Endothelial cell of hepatic sinusoid (primary cell): ENCODE data around the gene STRN4.

ENCODE experiments used
- in situ Hi-C: cut with HindIII; loops from 2 replicates; pipeline ENCODE4 v1.10.0; 2017; ENCODE audit warnings: low sequenced_read_pairs

The STRN4 gene

GRCh38 chr19:46728208-46728607, 18.0 kb downstream of the STRN4 start:
- in situ Hi-C loops = no loop called here

DNA sequence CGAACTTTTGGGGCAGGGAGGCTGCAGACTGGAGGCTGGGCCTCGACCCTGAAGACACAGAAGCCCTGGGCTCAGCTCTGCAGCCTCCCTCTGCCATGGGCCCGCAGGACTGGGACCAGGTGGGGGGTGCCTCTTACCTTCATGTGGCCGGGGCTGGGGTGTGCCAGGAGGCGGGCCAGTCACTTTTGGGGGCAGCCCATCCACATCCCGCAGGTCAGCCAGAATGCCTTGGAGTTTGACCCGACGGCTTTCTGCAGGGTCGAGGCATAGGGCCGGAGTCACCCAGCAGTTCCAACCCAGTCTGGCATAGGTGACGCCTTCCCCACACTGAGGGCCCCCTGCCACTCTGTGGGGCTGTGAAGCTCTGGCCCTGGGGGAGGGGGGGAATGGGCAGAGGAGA, 18.5 kb downstream of the STRN4 start:
- in situ Hi-C loops = no loop called here

GRCh38 chr19:46726971-46727501, 19.2 kb downstream of the STRN4 start:
- in situ Hi-C loops = no loop called here

GRCh38 chr19:46726551-46726950, 19.7 kb downstream of the STRN4 start:
- in situ Hi-C loops = no loop called here

- in situ Hi-C loops = no loop called here
Measured at GRCh38 chr19:46725859-46726393, 20.3 kb downstream of the STRN4 start.

GRCh38 chr19:46725036-46725820, 21.0 kb downstream of the STRN4 start:
- in situ Hi-C loops = no loop called here

DNA sequence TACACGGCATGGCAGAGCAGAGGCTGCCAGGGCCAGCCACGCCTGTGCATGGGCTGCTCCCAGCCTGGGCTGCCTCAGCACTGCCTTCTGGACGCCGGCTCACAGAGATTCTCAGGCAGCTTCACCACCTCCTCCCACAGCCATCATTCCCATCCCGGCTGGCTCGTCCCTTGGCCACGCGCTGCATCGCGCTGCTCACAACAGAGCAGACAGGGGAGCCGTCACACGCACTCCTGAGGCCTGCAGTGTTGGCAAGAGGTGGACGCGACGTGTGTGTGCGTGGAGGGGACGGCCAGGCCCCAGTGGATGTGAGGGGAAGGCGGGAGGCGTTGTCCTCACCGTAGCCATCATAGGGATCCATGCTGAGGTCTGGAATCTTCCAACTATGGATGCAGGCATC, 21.8 kb downstream of the STRN4 start:
- in situ Hi-C loops = no loop called here

DNA sequence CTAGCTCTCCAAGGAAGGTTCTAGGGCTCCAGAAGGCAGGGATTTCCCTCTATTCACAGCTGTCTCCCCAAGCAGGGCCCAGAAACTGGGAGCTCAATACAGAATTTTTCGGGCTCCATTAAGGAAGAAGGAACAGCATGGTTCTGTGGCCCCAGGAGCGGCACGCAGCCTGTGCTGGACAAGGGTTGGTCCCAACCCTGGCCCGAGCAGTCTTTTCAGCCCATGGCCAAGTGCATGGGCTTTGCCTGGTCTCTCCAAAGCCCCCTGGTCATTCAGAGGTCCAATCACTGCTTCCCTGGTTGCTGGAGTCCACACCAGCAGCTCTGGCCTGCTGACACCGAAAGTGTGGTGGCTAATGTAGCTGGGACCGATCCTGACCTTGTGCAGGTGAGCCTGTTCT, 22.8 kb downstream of the STRN4 start:
- in situ Hi-C loops = no loop called here

- in situ Hi-C loops = no loop called here
Measured at GRCh38 chr19:46723023-46723461, 23.2 kb downstream of the STRN4 start.

DNA sequence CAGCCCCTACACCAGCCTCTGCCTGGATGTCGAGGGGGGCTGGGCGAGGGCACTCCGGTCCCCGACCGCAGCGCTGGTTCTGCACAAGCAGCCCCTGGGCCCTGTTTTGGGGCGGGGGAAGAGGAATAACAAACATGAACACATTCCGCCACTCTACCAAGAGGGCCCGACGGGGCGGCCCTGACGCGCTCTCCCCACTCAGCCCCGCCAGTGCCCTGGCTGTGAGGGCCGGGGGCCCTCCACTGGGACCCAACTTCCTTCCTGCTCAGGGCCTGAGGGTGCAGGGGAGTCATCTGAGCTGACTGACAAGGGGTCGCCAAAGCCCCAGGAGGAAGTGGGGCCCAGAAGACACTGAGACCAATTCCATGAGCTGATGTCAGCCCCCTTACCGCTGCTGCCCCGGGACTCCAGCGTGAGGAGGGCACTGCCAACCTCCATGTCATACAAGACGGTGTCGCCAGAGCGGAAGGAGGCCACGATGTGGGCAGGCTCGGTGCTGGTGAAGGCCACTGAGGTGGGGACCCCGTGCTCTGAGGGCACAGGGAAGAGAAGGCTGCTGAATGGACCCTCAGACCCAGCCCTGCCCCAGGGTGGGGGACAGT, 23.7 kb downstream of the STRN4 start:
- in situ Hi-C loops = no loop called here

- in situ Hi-C loops = no loop called here
Measured at GRCh38 chr19:46722004-46722380, 24.3 kb downstream of the STRN4 start.

DNA sequence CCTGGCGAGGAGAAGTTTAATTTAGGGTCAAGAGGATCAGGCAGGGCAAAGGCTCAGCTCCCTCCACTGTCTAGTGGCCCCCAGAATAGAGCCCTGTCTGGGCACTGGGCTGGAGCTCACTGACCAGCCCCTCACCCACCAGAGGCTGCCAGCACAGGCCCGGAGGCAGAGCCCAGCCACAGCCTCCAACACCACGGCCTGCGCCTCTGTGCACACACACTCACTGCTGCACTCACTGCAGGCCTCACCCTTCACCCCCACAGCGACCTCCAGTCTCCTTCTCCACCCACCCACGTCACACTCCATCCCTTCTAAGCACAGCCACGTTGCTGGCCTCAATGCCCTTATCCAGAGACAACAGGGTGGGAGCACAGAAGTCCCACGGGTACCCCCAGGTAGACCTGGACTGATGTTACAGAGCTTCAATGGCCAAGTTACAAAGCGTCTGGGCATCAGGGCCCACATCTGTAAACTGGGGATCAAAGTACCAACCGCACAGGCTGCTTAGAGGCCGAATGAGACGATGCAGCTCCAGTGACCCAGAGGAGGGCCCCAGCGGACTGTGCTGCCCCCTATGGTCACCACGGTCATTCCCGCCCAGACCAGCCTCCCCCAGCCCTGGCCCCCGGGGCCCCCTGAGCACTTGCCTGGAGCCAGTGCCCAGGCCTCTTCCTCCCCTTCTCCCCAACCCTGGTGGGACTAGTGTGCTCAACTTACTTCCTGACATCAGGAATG, 24.8 kb downstream of the STRN4 start:
- in situ Hi-C loops = no loop called here

GRCh38 chr19:46720503-46721239, 25.6 kb downstream of the STRN4 start:
- in situ Hi-C loops = no loop called here

DNA sequence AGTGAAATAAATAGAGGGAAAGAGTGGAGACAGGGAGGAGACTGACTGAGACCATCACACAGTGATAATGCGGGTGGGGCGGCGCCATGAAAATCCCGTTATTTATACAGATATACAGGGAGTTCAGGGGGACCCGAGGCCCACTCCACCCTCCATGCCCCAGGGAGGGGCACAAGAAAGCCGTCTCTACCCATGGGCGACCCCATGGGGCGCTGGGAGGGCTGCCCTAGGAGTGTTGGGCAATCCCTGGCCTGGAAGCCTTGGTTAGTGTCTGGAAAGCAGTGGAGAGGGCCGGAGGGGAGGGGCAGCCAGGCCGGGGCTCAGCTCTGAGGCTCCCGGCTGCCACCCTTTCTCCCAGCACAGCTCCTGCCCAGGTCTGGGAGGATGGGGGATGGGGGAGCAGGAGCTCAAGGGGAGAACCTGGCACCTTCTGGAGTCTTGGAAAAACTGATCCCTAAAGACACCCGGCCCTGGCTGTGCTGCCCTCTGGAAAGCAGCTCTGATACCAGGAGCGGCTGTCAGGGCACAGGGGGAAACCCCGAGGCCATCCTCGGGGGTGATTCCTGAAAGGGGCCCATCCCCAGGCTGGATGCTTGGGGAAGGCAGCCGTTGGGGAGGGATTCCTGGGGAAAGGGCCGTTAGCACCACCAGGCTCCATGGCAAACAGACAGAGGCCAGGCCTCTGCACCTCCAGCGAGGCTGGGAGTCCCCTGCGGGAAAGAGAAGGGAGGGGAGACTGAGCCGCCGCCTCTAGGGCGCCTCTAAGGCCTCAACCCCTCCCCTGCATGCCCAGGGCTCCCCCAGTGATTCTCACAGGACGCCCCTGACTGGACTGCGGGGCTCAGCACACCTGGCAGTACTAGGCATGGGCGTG, 26.4 kb downstream of the STRN4 start:
- in situ Hi-C loops = no loop called here

DNA sequence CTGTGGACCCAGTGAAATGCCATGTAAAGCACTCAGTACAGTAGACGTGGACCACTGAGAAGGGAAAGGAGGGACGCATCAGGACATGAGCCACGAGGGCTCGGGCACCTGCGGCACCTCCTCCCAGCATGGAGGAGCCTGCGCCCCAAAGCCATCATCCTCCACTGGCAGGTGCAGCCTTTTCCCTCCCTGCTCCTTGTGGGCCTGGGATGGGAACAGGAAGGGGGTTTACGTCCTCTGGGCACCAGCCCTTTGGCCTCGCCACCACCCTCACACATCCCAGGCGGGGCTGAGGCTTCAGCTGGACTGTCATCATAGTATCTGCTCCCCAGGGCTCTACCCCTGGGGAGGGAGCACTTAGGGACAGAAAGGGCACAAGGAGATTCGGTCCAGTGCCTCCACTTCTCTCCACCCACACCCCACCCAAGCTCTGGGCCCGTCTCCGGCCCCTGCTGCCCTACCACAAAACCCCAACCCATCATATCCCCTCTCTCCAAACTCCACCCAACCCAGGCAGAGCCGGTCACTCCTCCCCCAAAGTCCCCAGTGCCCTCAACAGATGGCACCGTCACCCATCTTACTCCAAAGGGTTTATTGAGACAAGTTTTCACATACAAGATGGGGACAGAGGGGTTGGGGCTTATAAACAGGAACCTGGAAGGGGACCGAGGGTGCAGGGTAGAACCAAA, 27.2 kb downstream of the STRN4 start:
- in situ Hi-C loops = no loop called here

DNA sequence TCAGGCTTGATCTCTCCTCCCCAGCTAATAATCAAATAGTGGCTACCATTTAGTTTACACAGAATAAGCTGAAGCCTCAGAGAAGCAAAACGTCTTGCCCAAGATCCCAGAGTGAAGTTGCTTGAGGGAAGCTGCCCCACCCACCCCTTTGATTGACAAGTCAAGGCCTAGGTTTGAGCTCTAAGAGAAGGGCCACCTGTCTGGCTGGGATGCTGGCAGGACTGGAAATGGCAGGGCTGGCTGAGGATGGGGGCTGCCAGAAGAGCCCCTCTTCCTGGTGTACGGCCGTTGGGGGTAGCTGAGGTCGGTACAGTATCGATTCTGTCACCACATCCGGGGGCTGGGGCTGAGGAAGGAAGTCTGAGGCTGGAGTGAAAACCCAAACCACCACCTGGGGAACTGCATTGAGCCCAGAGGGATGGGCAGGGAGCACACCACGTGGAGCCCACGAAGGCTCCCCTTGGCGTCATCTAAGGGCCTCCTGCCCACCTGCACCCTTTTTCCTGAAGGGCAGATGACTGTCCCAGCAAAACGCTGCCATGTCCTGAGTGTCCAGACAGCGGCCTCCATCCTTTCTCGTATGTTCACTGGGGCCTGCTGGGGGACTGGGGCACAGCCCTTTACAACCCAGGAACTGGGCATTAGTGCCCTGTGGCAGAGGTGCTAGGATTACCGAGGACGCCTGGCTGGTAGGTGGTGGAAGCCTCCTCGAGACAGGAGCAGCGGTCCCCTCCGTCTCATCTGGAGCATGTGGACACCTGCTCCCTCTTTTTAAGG, 27.9 kb downstream of the STRN4 start:
- in situ Hi-C loops = no loop called here

GRCh38 chr19:46717716-46718143, 28.5 kb downstream of the STRN4 start:
- in situ Hi-C loops = no loop called here

GRCh38 chr19:46717034-46717715, 29.1 kb downstream of the STRN4 start, which contains the start of gene PRKD2:
Gene PRKD2 (minus strand): TSS chr19:46717114. CDS start chr19:46716370, 744 bp downstream.
- in situ Hi-C loops = no loop called here
